Activated CD4-positive, alpha-beta T cell treated with anti-CD3 and anti-CD28 coated beads for 4 hours (primary cell): ENCODE results near the gene FITM1.

Experiments
- DNase-seq, 2 donors: peaks; one replicate each; pipeline ENCODE4 v3.0.0-alpha.2; 2020

The FITM1 gene

DNA sequence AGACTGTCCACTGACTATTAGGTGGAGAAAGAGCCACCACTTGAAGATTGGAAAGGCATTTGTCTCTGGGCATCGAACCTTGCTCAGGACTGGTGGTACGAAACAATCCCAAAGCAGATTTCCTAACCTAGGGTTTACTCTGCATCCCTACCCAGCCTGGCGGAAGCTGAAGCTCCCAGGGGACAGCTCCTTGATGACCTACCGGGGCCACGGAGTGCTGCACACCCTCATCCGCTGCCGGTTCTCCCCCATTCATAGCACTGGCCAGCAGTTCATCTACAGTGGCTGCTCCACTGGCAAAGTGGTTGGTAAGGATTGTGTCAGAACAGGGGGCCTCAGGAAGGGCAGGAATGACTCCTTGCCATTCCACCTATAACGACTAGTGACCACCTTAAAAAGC lies 9.2 kb upstream of the FITM1 start:
- no peak for DNase-seq

DNA sequence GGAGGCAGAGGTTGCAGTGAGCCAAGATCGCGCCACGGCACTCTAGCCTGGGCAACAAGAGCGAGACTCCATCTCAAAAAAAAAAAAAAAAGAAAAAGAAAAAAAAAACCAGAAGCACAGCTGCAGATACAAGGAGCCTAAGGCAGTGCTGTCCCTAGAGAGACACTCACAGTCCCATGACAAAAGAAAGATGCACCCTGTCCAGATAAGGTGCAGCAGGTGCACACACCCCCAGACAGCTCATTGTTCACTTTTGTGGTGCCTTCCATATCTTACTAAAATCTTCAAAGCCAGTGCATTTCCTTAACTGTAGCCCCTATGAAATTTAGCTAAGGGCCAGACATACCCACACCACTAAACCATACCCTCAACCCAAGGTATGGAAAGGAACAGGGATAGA lies 8.0 kb upstream of the FITM1 start:
- DNase-seq = no peak

DNA sequence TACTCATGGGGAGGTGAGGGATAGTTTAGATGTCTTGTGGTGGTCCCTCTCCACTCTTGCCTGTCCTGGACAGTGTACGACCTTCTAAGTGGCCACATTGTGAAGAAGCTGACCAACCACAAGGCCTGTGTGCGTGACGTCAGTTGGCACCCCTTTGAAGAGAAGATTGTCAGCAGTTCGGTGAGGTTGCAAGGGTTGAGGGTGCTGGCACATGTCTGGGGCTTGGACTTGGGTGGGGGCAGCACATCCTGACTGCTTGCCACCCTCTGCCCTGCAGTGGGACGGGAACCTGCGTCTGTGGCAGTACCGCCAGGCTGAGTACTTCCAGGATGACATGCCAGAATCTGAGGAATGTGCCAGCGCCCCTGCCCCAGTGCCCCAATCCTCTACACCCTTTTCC lies 7.6 kb upstream of the FITM1 start:
- DNase-seq = no peak

DNA sequence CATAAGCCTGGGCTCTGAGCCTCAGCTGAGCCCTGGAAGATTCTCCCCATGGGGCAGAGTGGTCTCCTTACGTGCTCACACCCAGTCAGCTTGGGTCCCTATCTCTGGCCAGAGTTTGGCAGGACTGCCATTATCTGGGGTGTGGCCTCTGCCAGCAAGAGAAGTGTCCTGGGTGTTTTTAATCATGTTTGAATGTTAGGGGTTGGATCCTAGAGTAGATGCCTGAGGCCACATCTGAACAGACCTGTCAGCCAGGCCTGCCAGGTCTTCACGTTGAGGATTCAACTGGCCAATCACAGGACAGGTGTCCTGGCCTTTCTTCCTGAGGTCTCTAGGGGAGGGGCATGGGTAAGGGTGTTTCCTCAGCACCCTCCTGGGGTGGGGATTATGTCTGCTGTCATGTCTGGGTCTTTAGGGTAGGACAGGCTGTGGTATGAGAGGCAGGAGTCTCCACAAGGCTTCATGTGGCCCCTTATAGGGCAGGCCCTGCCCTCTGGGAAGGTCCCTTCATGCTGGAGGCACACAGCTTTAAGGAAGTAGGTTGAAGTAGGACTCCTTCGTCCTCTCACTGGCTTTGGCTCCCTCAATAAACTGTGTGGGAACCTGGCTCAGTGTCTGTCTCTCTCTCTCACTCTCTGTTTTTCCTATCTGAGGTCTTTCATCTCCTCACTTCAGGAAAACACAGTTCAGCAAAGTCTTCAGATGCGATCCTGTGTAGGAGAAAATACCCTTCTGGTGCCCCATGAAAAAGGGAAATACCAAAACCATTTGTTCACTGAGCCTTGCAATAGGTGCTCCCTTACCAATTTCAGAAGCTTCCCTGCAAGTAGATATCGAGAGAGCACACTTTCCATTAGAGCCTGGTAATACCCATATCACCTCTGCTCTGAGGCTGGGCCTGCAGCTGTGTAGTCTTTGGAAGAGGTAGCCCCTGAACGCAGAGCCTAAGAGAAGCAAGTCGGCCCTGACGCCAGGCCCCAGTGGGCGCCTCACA lies 6.7 kb upstream of the FITM1 start:
- DNase-seq = no peak

DNA sequence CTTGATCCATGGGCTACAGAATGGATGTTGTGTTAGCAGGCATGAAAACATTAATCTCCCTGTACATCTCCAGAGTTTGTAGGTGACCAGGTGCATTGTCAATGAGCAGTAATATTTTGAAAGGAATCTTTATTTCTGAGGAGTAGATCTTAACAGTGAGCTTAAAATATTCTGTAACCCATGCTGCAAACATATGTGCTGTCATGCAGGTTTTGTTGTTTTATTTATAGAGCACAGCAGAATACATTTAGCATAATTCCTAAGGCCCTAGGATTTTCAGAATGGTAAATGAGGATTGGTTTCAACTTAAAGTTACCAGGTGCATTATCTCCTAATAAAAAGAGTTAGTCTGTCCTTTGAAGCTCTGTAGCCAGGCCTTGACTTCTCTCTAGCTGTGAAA lies 3.5 kb upstream of the FITM1 start:
- no peak for DNase-seq

DNA sequence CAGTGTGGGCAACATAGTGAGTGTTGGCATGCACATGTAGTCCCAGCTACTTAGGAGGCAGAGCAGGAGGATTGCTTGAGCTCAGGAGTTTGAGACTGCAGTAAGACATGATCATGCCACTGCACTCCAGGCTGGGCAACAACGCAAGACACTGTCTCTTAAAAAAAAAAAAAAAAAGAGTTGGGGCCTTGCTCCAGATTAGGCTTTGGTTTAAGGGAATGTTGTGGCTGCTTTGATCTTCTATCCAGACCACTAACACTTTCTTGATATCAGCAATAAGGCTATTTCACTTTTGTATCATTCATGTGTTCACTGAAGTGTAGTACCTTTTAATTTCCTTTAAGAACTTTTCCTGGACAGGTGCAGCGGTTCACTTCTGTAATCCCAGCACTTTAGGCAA lies 2.8 kb upstream of the FITM1 start:
- DNase-seq = no peak

DNA sequence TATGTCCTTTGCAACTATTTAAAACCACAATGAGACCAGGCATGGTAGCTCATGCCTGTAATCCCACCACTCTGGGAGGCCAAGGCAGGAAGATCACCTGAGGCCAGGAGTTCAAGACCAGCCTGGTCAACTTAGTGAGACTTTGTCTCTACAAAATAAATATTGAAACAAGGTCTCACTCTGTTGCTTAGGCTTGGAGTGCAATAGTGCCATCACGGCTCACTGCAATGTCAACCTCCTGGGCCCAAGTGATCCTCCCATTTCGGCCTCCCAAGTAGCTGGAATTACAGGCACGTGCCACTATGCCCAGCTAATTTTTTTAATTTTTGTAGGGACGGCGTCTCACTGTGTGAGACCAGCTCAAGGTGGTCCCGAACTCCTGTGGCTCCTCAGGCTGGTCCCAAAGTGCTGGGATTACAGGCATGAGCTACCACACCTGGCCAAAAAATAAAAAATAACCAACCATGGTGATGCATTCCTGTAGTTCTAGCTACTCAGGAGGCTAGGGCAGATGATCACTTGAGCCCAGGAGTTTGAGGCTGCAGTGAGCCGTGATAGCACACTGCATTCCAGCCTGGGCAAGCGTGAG lies 955 bp upstream of the FITM1 start:
- no peak for DNase-seq

DNA sequence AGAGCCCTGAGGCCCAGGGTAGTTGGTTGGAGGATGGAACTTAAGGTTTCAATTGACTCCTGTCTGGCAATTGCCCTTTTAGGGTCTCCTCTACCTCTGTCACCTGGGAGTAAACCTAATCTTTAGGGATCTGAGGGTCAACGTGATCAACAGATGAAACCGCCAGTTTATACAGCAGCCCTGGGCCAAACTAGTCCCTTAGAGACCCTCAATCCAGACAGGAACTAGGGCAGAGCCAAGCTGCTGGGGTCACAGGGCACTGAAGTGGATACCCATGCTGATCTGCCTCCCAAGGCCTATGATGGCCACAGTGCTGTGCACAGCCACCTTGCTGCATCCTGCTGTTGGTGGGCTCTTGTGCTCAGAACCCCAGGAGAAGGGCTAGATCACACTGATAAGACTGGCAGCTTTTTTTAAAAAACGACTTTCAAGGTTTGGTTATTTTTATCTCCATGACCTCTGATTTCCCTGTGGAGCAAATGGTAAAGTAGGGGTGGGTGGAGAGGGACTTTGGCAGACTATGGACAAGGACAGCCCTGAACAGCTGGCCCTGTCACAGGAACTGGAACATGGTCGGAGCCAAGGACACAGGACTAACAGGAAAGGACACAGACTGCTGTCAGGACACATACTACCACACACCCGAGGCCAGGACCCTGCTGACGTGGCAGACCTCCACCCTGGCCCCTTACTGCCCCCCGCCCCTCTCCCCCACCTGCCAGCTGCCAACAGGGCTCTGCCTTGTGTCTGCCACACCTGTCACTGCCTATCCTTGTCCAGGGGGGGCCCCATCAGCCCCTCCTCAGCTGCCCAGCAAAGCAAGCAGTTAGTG lies 474 bp downstream of the FITM1 start:
- DNase-seq = no peak

DNA sequence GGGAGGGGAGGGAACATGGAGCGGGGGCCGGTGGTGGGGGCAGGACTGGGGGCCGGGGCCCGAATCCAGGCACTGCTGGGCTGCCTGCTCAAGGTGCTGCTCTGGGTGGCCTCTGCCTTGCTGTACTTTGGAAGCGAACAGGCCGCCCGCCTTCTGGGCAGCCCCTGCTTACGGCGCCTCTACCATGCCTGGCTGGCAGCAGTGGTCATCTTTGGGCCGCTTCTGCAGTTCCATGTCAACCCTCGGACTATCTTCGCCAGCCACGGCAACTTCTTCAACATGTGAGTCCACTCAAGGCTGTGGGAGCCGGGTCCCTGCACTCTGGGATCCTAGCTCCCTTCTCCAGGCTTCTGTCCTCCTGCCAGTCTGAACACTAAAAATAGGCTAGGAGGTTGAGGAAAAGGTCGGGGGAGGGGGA lies 1.1 kb downstream of the FITM1 start:
- no peak for DNase-seq

DNA sequence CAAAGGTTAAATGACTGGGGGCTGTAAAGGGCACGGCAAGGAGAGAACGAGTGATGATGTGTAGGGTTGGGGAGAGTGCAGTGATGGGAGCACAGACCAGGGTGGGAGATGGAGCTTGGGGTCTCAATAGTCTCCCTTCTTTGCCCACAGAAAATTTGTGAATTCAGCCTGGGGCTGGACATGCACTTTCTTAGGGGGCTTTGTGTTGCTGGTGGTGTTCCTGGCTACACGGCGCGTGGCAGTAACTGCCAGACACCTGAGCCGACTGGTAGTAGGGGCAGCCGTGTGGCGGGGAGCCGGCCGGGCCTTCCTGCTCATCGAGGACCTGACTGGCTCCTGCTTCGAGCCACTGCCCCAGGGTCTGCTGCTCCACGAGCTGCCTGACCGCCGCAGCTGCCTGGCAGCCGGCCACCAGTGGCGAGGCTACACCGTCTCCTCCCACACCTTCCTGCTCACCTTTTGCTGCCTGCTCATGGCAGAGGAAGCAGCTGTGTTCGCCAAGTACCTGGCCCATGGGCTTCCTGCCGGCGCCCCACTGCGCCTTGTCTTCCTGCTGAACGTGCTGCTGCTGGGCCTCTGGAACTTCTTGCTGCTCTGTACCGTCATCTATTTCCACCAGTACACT lies 1.7 kb downstream of the FITM1 start:
- DNase-seq = no peak

DNA sequence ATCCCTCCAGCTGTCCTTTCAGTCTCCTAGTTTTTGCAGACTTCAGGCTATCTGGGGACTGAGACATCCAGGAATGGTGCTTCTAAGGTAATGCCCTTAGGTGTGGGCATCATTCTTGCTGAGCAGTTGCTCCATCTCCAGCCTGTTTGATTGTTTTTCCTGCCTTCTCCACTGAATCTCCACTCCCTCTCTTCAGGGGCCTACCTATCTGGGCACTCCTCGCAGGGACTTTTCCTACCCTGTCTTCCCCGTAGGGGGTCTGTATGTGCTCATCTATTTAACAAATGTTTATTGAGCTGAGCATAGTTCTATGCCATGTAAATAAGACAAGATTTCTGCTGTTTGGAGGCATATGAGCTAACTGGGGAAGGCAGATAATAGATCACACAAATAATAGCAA lies 2.5 kb downstream of the FITM1 start:
- no peak for DNase-seq

DNA sequence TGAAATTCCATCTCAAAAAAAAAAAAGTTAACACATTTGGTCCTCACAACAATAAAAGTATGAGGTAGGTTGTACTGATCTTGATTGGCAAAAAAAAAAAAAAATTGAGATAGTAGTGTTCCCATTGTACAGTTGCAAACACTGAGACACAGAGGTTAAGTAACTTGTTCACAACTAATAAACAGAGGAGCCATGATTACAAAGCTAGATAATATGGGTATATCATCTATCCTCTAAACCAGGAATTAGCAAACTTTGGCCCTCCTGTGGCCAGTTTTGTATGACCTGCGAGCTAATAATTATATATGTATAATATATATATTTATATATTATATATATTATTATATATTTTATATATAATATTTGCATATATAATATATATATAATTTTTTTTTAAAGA lies 3.3 kb downstream of the FITM1 start:
- DNase-seq = no peak

DNA sequence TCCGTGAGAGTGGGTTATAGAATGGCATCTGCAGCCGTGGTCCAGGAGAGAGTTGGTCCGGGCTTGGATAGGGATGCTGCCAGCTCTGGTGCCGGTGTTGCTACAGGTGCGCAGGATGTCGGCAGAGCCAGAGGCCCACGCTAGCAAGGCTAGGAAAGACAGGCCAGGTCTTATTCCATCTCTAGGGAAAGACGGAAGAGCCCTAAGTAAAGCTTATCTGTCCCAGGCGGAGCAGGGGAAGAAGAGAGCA lies 5.0 kb downstream of the FITM1 start:
- no peak for DNase-seq

DNA sequence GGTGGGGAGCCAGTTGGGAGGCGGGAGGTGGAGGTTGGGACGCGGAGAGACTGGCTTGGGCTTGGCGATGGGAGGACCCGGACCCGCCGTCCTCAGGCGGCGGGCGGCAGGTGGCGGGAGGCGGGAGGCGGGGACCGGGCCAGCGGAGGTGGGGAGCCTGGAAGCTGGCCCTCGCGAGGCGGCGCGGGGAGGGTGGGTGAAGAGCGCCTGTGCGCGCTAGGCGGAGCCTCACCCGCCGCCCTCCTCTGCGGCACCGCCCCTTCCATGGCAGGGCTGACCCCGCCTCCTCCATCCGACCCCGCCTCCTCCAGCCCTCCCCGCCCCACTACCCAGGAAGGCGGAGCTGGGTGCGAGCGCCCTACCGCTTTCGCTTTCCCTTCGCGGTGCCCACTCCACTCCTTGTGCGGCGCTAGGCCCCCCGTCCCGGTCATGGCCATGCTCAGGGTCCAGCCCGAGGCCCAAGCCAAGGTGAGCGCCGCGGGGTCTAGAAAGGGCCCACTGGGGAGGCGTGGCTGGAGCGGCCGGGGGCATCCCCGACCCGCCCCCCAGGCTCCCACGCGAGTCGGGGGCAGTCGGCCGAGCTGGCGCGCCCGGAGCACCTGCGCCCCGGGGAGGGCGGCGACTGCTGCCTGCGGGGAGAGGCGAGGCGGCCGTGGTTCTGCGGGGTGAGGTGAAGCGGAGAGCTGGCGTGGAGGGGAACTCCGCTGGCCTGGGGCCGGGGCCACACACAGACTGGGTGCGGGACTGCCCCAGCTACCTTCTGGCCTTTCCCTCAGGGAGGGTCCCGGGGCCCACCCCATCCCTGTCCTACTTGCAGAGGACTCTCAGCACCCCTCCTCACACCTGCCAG lies 5.6 kb downstream of the FITM1 start, which contains the start of gene PSME1:
Gene PSME1 (plus strand): TSS at position 361 of the 850 bp plus-strand sequence. CDS start 69 bp downstream, at position 430.
- peak; percentile 93 to 94 for DNase-seq

DNA sequence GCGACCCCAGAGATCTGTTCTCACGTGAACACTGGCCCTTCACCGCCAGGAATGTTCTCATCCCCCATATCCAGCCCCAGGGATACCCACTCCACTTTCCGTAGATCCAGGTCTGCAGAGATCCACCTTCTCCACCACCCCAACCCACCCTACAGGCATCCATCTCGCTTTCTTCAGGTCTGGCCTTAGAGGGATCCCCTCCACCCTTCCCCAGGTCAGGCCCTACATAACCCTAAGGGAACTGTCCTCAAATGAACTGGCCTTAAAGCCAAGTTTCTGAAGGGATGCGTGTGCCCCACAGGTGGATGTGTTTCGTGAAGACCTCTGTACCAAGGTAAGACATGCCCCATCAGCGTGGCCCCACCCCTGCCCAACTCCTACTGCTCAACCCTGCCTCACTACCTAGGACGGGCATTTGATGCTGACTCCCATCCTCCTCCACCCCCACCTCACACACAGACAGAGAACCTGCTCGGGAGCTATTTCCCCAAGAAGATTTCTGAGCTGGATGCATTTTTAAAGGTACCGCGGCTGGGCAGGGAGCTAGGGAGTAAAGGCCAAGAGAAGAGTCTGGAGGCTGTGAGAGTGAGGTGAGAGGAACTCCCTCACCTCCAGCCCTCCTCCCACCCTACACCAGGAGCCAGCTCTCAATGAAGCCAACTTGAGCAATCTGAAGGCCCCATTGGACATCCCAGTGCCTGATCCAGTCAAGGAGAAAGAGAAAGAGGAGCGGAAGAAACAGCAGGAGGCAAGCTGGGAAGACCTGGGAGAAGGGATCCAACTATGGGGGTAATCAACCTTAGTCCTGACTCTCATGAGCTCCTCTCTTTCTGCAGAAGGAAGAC lies 6.4 kb downstream of the FITM1 start:
- DNase-seq = no peak

DNA sequence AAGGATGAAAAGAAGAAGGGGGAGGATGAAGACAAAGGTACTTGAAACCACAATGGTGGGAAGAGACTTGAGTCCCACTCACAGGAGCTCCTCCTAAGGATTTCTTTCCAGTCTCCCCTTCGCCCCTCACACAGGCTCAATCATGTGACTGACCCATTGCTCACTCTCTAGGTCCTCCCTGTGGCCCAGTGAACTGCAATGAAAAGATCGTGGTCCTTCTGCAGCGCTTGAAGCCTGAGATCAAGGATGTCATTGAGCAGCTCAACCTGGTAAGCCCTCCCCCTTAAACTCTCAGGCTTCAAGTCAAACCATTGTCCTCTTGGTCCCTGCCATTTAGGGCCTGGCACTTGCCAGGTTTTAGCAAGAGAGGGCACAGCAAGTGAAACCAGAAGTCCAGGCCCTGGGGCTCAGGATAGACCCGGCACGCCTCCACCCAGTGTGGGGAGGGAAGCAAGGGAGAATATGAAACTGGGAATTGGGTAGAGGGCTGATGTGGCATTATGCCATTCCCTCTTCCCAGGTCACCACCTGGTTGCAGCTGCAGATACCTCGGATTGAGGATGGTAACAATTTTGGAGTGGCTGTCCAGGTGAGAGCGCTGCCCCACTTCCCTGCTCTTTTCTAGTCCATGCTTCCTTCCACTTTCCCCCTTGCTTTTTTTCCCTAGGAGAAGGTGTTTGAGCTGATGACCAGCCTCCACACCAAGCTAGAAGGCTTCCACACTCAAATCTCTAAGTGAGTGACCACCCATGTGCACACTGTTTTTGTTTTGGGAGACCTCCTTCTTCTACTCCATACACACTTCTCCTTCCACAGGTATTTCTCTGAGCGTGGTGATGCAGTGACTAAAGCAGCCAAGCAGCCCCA lies 7.3 kb downstream of the FITM1 start:
- no peak for DNase-seq

DNA sequence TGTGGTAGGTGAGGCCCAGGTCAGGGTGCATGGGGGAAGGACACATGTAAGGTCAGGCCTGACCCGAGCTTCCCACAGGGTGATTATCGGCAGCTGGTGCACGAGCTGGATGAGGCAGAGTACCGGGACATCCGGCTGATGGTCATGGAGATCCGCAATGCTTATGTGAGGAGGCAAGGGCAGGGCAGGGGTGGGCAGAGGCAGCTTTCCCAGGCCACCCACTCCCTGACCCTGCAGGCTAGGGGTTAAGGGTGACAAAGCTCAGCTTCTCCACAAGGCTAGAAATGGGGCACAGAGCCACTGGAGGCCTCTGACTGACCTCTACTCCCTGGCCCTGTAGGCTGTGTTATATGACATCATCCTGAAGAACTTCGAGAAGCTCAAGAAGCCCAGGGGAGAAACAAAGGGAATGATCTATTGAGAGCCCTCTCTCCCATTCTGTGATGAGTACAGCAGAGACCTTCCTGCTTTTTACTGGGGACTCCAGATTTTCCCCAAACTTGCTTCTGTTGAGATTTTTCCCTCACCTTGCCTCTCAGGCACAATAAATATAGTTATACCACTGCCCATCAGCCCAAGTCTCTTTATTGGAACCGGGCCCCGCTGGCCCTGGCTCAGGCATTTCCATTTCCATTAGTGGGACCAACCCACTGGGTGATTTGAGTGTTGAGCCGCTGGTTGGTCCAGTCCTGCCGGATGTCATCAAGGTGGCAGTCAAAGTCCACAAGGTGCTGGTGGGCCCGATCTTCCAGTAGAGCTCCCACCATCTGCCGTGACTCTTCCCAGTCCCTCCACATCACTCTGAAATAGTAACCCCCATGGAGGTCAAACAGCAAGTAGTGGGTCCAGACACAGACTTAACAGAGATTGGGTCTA lies 8.2 kb downstream of the FITM1 start:
- DNase-seq = no peak

DNA sequence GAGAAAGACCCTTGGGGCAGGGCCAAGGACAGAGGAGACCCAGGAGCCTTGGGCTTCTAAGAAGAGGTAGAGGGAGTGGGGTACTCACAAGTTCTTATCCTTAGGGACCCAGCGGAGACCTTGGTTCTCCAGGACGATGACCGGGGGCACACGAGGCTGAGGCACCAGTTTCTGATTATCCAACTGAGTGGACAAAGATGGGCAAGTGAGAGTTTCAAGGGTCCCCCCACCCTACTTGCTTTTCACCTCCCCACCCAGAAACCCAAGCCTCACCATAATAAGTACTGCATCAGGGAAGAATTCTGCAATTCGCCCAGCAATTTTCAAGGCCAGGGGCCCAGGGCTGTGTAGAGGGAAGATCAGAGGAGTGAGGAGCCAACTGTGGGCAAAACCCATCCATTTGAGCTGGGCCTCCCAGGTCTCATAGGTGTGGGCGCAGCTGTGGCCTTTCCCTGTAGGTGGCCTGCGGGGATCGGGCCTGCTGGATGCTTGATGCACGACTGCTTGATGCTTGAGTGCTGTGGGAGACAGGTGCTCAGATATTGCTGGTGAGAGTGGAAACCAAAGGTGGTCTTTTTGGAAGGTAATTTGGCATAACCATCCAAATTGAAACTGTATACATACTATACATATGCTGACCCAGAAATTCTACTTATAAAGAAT lies 8.9 kb downstream of the FITM1 start:
- no peak for DNase-seq
